HG03442 (cell line): ENCODE measurements around the gene ANKRD33.
"Not testable (repeated sequence)": the region's sequence is repeated elsewhere in the genome, so short reads cannot be mapped to it uniquely, and the experiment has no call there.

Experiments used
- ATAC-seq: cut with Tn5 transposase; IDR thresholded peaks from one replicate; pipeline ENCODE4 v1.9.1; 2021; ENCODE audit warnings: mild to moderate bottlenecking, moderate library complexity; ENCODE audit not compliant: unreplicated experiment

ANKRD33 gene

GRCh38 chr12:51874486-51874885 is 13.4 kb upstream of the ANKRD33 start:
- ATAC-seq = no peak

- ATAC-seq = no peak
Observed at GRCh38 chr12:51879102-51879501, 8.8 kb upstream of the ANKRD33 start.

GRCh38 chr12:51883295-51883694 is 4.6 kb upstream of the ANKRD33 start:
- ATAC-seq = no peak

GRCh38 chr12:51883998-51884675 is 3.8 kb upstream of the ANKRD33 start:
- ATAC-seq = no peak

GRCh38 chr12:51884676-51885229 is 3.1 kb upstream of the ANKRD33 start:
- ATAC-seq = no peak

GRCh38 chr12:51885294-51886020 is 2.4 kb upstream of the ANKRD33 start:
- ATAC-seq = not testable (repeated sequence)

- ATAC-seq = no peak
Observed at GRCh38 chr12:51886021-51886710, 1.7 kb upstream of the ANKRD33 start.

- no peak for ATAC-seq
Observed at GRCh38 chr12:51888316-51889215, 663 bp downstream of the ANKRD33 start.

- ATAC-seq = no peak
Observed at GRCh38 chr12:51889216-51890132, 1.6 kb downstream of the ANKRD33 start.

- no peak for ATAC-seq
Observed at GRCh38 chr12:51890133-51890464, 2.2 kb downstream of the ANKRD33 start.

- no peak for ATAC-seq
Observed at GRCh38 chr12:51890511-51891171, 2.7 kb downstream of the ANKRD33 start.

- no peak for ATAC-seq
Observed at GRCh38 chr12:51891843-51892242, 3.9 kb downstream of the ANKRD33 start.

- no peak for ATAC-seq
Observed at GRCh38 chr12:51893786-51894185, 5.9 kb downstream of the ANKRD33 start.

- no peak for ATAC-seq
Observed at GRCh38 chr12:51895378-51896135, 7.7 kb downstream of the ANKRD33 start.

- no peak for ATAC-seq
Observed at GRCh38 chr12:51896236-51896635, 8.3 kb downstream of the ANKRD33 start.

GRCh38 chr12:51897181-51897580 is 9.3 kb downstream of the ANKRD33 start:
- no peak for ATAC-seq

- ATAC-seq = no peak
Observed at GRCh38 chr12:51898506-51898905, 10.6 kb downstream of the ANKRD33 start.

GRCh38 chr12:51898937-51899336 is 11.0 kb downstream of the ANKRD33 start:
- no peak for ATAC-seq
